Raji (cell line): ENCODE results near the gene KCNS1.

ENCODE experiments used
- POLR2A ChIP-seq: IDR thresholded peaks from 2 replicates; pipeline ENCODE4 v1.6.1; 2011; ENCODE audit warnings: low read depth, low read length, control low read depth; ENCODE audit not compliant: insufficient read depth

KCNS1 gene

DNA sequence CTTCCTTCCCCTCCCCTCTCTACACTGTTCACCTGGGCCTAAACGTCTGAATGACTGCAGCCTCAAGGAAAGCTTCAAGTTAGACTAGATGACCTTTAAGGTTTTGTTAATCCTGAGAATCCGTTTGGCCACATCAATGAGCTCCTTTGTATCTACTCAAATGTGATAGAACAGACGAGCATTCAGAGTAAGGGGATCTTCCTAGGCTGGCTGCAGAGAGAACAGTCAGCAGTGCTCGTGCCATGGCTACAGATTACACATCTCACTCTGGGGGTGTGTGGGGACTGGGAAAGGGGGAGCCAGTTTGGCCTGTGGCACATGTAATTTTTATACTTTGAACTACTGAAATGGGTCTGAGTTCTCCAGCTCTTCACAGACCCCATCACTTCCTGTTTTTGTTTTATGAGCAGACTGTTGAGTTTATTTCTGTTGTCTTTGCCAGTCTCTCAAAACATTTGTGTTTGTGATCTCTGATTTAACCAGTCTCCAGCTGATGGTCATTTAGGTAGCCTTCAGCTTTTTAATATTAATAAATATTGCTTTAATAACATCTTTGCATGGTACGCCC is 50.9 kb downstream of the KCNS1 start:
- TF ChIP-seq POLR2A, result no peak

DNA sequence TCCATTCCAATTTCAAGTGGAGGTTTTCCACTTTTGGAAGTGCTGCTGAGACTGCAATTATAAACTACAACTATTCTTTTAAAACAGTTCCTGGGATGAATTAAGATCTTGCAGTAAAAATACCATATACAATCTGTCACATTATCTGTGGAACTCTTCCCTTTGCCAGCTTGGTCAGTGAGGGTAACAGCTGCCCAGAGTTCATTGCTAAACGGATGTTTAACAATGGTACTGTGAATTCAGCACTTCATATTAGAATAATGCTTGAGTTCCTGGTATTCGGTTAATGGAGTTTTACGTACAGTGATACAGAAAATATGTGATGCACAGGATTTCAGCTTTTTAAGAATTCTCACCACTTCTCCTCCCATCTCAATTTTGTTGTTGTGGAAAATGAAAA is 51.5 kb downstream of the KCNS1 start:
- no peak for TF ChIP-seq POLR2A

- TF ChIP-seq POLR2A, result no peak
Measured at GRCh38 chr20:45047581-45048119, 53.3 kb downstream of the KCNS1 start.

DNA sequence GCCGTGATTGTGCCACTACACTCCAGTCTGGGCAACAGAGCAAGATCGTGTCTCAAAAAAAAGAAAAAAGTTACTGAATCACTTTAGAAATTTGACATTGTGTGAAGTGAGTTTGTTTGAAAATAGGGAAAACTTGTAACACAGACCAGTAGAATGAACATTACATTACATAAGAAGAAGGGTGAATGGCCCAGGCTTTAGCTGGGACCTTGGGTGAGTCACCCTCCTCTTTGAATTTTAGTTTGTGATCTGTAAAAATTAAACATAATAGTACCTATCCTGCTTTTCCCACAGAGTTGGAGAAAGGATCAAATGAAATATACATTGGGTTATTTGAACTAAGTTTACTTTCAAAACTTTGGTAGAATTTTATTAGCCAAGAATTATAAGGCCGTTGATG is 56.3 kb downstream of the KCNS1 start:
- TF ChIP-seq POLR2A, result no peak

DNA sequence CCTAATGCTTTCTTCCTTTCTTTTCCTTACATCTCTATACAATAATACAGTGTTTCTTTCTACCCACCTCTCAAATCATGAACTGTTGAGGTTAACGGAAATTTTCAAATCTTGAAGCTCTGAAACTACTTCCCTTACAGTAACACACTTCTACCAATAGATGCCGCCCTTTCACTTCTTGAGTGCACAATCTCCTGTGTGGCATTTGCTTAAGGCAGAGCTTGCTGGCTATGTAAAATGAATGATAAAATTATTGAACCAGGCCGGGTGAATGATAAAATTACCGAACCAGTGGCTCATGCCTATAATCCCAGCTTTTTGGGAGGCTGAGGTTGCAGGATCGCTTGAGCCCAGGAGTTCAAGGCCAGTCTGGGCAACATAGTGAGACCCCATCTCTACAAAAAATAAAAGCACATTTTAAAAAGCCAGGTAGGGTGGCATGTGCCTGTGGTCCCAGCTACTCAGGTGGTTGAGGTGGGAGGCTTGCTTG is 56.8 kb downstream of the KCNS1 start:
- no peak for TF ChIP-seq POLR2A

- TF ChIP-seq POLR2A, result no peak
Measured at GRCh38 chr20:45042978-45043377, 57.9 kb downstream of the KCNS1 start.
